HL-60 (cell line): ENCODE measurements around the gene LEPROT.

ENCODE experiments used
- GABPA ChIP-seq: IDR thresholded peaks from 2 replicates; pipeline ENCODE4 v1.6.1; 2012; ENCODE audit warnings: low read depth
- POLR2AphosphoS5 ChIP-seq: IDR thresholded peaks from 2 replicates; pipeline ENCODE4 v1.6.1; 2012; ENCODE audit warnings: low read depth
- SPI1 ChIP-seq: IDR thresholded peaks from 2 replicates; pipeline ENCODE4 v1.6.1; 2012; ENCODE audit warnings: low read depth, mild to moderate bottlenecking, borderline replicate concordance
- TF ChIP-seq, protein P1 (sequence below): IDR thresholded peaks from one replicate; pipeline ENCODE4 v1.5.1; 2011; ENCODE audit warnings: low read length, control low read depth, inconsistent platforms; ENCODE audit not compliant: insufficient read depth
- TF ChIP-seq, protein P2 (sequence below): IDR thresholded peaks from 2 replicates; pipeline ENCODE4 v1.6.1; 2012; ENCODE audit warnings: low read depth; ENCODE audit not compliant: insufficient replicate concordance

DNA sequence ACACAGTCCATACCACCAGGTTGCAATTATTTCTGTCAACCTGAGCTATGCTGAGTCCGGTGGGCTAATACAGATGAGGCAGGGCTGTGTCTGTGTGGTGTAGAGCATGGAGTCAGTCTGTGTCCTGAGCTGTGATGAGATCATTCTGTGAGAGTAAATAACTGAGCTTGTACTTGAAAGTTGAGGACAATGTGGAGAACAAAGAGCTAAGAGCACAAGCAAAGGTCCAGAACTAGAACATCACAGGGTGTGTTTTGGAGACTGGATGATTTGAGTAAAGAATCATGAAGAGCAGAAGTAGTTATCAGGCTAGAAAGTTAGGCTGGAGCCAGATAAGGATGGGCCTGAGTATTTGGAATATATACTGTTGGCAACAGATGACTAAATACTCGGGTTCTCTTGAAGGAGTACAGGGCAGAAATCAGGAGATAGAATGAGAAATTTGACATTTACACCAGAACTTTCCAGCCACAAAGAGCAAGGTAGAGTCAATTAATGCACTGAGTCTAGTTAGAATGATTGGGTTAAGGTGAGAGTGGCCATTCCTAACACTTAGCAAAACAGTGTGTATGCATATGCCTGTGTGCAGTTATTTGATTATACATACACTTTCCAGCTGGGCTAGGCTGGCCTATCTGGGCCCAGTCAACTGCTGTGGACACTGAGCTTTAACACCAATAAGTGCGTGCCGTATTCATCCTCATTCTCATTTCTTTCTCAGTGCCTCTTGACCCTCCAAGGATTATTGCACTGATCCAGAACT lies 48.8 kb downstream of the LEPROT start:
- TF ChIP-seq, protein P1, sequence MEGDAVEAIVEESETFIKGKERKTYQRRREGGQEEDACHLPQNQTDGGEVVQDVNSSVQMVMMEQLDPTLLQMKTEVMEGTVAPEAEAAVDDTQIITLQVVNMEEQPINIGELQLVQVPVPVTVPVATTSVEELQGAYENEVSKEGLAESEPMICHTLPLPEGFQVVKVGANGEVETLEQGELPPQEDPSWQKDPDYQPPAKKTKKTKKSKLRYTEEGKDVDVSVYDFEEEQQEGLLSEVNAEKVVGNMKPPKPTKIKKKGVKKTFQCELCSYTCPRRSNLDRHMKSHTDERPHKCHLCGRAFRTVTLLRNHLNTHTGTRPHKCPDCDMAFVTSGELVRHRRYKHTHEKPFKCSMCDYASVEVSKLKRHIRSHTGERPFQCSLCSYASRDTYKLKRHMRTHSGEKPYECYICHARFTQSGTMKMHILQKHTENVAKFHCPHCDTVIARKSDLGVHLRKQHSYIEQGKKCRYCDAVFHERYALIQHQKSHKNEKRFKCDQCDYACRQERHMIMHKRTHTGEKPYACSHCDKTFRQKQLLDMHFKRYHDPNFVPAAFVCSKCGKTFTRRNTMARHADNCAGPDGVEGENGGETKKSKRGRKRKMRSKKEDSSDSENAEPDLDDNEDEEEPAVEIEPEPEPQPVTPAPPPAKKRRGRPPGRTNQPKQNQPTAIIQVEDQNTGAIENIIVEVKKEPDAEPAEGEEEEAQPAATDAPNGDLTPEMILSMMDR: no peak
- TF ChIP-seq POLR2AphosphoS5 (no peak), GABPA (no peak), SPI1 (no peak)
- TF ChIP-seq, protein P2, sequence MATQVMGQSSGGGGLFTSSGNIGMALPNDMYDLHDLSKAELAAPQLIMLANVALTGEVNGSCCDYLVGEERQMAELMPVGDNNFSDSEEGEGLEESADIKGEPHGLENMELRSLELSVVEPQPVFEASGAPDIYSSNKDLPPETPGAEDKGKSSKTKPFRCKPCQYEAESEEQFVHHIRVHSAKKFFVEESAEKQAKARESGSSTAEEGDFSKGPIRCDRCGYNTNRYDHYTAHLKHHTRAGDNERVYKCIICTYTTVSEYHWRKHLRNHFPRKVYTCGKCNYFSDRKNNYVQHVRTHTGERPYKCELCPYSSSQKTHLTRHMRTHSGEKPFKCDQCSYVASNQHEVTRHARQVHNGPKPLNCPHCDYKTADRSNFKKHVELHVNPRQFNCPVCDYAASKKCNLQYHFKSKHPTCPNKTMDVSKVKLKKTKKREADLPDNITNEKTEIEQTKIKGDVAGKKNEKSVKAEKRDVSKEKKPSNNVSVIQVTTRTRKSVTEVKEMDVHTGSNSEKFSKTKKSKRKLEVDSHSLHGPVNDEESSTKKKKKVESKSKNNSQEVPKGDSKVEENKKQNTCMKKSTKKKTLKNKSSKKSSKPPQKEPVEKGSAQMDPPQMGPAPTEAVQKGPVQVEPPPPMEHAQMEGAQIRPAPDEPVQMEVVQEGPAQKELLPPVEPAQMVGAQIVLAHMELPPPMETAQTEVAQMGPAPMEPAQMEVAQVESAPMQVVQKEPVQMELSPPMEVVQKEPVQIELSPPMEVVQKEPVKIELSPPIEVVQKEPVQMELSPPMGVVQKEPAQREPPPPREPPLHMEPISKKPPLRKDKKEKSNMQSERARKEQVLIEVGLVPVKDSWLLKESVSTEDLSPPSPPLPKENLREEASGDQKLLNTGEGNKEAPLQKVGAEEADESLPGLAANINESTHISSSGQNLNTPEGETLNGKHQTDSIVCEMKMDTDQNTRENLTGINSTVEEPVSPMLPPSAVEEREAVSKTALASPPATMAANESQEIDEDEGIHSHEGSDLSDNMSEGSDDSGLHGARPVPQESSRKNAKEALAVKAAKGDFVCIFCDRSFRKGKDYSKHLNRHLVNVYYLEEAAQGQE: no peak
